ENCODE results near the gene CLASP1.
"Not testable (repeated sequence)": the region's sequence is repeated elsewhere in the genome, so short reads cannot be mapped to it uniquely, and the experiment has no call there.

The CLASP1 gene

DNA sequence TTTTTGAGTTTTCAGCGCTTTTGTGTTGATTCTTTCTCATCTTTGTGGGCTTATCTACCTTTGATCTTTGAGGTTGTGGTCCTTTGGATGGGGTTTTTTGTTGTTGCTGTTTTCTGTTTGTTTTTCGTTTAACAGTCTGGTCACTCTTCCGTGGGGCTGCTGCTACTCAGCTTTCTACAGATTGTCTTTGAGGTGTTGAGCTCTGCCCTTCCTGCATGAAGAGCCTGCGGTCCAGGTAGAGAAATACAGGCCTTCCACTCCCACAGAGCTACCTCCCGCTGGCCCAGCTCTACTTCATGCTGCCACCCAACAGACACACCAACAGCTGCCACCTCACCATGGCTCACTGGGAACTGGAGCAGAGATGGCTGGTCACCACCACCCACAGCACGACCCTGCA, 180.3 kb downstream of the CLASP1 start:
- no peak for DNase-seq

DNA sequence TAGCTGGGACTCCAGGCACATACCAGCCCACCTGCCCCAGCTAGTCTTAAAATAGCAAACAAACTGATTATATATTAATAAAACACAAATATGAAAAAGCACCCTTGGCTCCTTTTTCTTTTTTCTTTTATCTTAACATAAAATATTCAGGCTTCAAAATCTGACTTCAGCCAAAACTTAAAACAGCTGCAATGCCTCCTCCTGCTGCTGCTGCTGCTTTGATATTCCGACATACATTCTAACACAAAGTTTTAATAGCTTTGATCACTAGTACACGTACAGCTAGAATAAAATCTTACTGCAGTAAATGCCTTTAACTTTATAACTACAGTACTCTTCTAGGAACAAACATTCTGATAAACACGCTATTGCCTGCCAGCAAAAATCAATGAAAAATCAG, 190.0 kb downstream of the CLASP1 start:
- DNase-seq = no peak

DNA sequence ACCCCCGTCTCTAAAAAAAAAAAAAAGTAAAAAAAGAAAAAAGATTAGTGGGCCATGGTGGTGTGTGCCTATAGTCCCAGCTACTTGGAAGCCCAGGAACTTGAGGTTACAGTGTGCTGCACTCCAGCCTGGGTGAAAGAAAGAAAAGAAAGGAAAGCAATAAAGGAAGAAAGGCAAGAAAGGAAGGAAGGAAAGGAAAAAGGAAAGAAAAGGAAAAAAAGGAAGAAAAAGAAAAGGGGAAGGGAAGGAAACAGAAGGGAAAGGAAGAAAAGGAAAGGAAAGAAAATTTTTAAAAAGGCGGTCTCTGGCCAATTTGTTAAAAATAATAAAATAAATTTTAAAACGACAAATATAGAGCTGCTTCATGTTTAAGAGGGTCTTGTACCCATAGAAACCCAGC, 192.9 kb downstream of the CLASP1 start:
- no peak for DNase-seq

DNA sequence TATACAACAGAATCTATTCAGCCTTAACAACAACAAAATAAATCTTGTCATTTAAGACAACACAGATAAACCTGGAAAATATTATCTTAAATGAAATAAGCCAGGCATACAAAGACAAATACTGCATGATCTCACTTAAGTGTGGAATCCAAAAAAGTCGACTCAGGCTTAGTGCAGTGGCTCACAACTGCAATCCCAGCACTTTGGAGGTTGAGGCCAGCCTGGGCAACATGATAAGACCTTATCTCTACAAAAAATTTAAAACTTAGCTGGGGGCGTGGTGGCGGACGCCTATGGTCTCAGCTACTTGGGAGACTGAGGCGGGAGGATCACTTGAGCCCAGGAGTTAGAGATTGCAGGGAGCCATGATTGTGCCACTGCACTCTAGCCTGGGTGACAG, 193.8 kb downstream of the CLASP1 start:
- DNase-seq = no peak

DNA sequence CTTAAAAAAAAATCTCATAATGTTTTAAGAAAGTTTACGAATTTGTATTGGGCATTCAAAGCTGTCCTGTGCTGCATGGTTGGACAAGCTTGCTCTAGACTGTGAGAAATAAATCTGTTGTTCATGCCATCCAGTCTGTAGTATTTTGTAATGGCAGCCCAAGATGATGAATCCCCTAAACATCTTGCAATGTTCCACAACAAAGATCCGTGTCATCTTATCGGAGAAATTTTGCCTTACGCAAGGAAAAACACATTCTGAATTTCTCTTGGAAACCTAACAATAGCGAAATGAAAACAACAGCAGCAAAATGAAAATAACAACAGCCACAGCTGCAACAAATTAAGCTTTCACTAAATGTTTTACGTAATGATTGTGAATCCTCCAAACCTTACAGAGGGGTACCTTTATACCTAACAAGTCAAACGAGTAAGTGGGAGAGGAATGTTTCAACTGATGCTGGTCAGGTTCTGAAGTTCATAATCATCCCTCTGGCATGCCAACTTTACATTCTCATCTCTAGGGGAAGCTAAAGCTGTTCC, 194.6 kb downstream of the CLASP1 start:
- no peak for DNase-seq

DNA sequence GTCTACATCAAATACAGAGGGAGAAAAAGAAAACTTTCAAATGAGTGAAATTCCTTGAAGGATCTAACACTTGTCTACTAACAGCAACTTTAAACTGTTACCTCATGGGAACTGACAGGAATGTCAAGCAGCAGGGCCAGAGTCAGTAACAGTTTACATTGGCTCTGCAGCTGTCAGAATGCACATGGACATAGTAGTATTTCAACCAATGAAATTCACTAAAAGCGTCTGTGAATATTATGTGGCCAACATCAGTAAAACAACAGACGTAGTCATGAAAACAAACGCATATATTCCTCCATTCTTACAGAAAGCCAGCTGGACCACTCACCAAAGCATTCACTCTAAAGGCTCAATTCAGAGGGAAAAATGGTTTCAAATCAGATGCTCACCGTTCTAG, 197.9 kb downstream of the CLASP1 start:
- DNase-seq = no peak

DNA sequence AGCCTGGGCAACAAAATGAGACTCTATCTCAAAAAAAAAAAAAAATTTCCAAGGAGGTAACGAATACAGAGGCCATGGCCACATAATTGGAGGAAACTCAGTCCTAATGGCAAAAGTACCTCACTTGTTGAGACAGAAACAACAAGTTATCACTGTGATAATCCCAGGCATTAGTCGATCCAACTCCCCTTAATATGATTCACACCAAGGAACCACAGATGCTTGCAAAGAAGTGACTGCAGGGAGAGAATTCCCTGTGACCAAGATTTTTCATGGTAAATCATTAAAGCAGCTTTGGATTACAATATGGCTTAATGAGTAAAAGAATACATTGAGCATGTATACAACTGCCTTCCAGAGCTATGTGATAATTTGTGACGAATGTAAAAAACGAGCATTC, 199.0 kb downstream of the CLASP1 start:
- no peak for DNase-seq

DNA sequence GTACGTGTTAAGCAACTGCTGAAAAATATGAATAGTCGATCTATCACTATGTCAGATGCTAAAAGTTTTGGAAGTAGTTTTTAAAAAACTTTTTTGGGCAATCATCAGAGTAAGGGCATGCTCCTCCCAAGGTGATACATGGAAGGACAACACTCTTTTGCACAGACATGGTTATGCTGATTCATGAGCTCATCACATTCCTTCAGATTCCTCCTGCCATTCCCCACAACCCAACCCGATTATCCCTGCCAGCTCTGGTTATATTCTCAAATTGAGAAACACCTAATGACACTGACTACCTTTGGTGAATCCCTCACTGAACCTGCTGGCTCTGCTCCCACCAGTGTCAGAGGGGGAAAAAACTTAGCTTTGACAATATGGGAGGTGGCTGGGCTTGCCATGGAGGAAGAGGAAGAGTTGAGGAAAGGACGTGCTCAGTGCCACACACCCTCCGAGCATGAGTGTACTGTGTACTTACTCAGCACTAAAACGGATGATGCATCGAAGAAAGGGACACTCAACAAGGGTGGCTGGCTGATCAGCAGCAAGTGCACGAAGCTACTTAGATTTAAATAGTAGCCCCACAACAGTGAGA, 202.5 kb downstream of the CLASP1 start:
- DNase-seq = no peak

DNA sequence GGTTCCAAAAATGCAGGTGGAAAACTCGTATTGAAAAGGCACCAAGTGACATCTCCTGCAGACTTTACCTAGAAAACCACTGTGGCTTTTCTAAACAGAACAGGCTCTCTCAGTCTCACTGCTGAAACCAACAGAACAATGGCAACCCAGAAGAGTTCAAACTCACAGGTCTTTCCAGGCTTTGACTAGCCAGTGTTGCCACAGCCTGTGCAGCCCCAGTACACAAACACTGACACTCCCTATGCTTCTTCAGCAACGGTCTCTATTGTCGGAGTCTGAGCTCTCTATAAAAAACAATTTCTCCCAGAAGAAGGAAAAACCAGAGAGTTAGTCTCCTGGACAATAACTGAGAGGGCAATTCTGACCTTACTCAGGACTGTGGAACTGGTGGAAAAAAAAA, 206.4 kb downstream of the CLASP1 start:
- no peak for DNase-seq

DNA sequence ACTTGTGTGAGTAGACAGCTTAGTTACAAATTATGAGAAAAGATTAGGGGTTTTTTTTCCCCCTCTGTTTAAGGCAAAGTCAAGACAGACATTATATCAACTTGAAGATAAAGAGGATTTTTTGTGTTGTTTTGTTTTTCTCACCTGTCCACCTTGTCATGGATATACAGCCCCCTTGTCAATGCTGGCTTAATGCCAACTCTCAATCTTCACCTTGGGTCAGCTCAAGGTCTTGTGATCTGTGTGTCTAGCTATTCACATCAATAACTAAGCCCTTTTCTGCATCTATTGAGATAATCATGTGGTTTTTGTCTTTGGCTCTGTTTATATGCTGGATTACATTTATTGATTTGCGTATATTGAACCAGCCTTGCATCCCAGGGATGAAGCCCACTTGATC, 211.0 kb downstream of the CLASP1 start:
- not testable (repeated sequence) for DNase-seq

DNA sequence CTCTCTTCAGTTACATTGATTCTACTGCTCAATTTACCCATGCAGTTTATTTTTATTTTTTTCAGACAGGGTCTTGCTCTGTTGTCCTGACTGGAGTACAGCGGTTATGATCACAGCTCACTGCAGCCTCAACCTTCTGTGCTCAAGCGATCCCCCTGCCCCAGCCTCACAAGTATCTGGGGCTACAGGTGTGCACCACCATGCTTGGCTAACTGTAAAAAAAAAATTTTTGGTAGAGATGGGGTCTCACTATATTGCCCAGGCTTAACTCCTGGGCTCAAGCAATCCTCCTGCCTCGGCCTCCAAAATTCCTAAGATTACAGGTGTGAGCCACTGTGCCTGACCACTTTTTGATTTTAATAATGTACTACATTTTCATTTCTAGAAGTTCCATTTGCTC, 212.3 kb downstream of the CLASP1 start:
- no peak for DNase-seq

DNA sequence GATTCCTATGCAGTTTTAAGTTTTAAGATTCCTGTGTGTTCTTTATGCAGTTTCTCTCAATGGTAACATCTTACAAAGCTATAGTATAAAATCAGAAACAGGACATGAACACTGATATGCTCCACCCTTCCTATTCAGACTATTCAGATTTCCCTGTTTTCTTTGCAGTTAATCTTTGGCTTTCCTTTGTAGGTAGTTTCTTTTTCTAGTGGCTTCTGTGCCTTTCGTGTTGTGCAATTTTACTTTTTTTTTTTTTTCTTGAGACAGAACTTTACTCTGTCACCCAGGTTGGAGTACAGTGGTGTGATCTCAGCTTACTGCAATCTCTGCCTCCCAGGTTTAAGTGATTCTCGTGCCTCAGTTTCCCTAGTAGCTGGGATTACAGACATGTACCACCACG, 213.5 kb downstream of the CLASP1 start:
- DNase-seq = no peak

DNA sequence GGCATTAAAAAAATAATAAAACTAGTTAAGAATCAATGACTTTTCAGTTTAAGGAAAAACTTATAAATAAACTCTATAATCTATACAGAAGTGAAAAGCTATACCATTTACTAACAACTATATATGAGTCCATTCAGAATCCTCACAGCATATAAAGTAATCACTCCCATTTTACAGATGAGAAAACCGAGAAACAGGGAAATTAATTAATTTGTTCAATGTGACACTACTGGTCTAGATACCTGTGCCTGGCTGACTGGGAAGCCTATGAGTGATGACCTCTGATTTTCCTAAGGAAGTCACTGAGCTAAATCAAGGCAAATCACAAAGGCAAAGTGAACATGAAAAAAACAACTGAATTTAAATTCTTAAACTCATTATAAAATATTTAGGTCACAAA, 218.0 kb downstream of the CLASP1 start:
- DNase-seq = no peak

DNA sequence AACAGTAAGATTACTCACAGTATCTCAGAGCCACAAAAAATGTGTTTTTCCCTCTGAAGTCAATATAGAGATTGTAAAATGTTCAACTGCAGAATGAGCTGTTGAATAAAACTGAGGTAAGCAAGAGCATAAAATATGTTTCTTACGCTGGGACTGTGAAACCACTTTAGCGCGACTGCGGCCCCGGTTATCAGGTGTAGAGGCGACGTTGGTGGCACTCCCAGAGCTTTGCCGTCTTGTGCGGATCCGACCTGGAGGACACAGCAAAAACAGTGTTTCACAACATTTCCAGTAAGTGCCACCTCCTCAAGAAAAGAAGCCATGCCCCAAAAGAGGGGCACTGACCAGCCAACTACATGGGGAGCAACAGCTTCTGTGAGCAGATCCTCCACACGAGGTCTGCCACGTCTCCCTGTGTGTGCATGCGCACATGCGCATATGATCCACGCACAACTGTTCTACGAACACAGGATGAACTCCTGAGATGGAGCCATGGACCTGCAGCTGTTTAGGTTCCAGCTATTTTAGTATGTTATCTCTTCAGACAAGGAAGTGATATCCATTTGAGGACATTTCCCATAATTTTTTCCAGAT, 219.2 kb downstream of the CLASP1 start:
- DNase-seq = no peak

DNA sequence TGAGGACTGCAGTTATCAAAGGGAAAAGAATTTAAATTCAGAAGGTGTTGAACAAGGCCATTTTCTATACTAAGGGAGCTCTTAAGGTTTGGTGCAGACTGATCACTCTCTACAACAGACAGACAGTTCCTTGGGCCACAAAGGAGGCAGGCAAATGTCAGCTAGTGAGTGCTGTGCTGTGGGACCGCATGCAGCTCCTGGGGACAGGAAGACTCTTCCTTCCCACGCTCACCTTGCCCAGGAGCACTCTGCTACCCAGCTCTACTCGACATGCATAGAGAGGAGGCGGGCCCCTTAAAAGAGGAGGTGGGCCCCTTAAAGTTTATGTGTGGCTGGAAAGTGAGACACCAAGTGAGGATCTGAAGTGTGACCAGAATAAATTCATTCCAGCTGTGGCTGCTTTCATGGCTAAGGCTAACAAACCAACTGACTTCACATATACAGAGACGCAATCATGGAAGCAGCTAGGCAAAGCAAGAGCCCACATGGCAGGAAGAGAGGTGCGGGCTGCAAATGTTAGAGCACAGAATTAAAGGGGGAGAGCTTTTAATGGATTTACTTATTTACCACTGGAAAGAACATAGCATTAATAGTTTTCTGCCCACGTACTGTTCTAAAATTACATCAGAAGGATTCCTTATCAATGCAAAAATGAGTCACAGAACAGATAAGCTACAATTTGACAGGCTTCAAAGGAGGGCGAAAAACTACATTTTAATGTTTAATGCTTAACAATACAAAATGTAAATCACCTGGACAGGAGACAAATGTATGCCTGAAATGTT, 220.0 kb downstream of the CLASP1 start:
- DNase-seq = no peak

DNA sequence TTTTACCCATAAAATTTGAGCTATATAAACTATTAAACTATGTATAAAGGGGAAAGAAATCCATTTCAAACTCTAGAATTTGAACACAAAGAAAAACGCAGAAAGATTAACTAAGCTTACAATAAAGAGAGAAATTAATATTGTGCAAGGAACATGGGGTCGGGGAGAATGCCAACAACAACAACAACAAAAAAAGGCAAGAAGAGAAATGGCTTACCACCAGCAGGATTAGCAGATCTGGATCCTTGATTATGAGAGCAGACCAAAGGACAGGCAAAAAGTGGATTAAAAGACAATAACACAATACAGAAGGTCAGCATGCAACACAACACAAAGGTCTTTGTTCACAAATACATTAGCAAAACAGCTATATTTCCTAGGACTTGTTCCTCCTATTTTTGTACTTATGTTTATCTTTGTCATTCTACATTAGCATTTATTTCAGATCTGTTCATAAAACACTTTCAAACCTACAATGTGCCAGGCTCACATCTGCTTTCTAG, 222.0 kb downstream of the CLASP1 start:
- no peak for DNase-seq

DNA sequence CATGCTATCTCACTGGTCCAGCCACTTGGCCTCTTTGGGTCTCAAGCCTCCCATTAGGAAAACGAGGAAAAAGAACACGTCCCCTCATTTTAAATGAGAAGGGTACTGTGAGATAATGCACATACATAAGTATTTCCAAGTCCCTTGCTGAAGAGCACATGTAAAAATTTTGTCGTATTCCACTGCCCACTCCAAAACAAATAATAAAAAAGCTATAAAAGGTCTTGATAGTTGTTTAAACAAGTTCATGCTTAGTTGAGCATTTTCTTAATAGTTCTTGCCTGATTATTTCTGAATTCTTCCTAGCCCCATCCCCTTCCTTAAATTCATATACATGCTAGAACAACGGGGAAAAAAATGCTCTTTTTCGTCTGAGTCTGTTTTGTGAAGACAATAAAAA, 228.8 kb downstream of the CLASP1 start:
- no peak for DNase-seq

DNA sequence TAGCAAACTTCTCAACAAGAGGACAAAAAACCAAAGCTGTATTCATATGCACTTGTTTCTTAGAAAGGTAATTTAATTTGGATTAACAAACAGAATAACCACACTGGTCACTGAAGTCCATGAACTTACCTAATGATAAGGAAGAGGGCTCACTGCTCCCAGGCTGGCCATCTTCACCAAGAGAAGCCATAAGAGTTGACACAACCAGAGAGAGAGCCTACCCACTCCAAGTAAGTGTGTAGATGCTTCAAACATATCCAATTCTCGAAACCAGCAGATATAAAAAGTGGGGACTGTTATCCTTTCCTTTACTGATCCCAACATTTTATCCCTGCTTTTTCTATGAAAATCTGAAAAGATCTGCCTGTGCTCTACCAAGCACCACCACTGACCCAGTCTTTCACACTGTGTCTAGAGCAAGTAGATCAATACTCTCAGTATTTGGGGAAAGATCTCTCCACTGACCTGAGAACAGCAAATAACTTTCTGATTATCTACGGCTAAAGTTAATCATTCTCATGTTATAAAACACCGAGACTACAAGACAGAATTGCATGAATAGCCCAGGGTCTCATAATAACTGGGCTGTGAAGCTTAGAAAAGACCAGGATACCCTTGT, 230.1 kb downstream of the CLASP1 start:
- no peak for DNase-seq

DNA sequence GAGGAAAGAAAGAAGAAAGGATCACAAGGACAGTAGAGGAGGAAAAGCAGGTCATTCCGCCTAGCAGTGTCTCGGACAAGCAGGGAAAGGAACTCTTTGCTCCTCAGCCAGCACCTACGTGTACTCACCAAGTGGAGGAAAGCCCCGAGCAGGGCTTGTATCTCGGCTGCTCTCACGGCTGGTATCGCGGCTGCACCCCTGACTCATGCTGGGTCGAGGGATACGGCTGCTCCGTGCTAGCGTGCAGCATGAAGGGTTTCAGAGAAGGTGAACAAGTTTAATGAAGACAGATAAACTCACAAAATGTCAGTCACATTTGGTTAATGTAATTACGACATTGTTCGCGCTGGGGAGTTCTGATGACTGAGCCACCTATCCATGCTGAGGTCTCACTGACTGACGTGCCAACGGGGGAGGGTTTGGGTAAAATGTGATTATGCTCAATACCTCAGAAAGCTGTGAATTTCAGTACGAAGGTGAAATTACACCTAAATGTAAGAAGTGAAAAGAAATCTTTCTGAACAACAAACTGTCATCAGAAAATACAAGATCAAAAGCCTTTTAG, 230.7 kb downstream of the CLASP1 start:
- DNase-seq = no peak

DNA sequence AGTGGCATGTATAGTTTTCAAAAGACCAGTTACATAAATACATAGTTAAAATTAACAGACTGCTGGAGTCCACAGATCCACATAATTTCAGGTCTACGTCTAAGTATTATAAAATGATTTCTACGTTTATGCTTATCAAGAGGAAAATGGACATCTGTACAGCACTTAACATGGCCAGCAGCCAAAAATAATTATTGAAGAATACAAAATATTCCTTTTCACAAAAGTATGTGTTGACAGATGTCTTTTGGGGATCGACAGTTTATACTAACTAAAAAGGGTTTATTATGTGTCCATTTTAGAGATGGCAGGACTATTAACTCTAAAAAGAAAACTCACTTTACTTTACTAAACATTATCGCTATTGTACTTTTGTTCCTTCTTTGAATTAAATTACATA, 231.4 kb downstream of the CLASP1 start:
- DNase-seq = no peak

DNA sequence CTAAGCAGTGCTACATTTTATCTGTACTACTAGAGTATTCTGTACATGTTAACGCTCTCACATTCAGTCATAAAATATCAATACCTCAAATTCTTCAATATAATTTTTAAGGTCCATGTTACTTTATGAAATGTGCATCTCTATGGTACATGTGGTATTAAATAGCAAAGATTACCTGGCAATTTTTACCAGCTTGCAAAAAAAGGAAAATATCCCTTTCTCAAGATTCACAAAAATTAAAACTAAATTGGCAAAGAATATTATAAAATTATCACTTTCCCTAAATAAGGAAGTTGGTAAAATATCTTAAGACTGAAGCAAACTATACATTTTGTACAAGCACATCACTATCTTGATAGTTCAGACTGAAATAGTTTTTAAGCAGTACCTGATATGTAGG, 233.5 kb downstream of the CLASP1 start:
- no peak for DNase-seq

DNA sequence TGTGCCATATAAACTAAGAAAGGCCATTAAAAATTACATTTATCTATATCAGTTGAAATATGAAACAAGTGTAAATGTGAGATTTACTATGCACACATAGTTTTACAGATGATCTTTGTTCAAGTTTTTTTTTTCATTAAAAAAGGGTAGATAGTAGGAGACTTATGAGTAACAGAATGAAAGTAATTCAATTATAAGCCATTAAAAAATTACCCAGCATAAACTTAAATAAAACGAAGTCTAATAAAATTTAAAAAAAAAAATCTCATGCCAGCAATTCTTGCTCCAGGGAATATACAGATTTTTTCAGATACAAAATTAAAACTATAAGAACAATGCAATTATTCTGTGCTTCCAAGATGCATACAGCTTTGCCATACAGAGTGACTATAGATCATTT, 236.9 kb downstream of the CLASP1 start:
- no peak for DNase-seq

DNA sequence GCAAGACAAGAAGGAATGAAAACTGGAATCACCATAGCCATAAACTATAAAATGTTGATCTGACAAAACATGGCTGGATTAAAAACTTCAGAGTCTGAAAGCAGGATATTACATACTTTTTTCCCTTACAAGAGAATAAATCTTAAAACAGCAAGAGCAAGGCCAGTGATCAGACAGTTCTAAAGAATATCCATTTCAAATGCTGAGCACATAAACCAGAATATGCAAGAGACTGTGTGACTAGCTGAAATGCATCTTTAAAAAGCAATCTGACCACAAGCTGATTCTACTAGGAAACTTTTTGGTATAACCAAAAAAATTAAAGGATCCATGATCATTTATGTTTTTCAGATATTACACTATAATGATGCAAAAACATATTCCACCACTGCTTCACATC, 239.3 kb downstream of the CLASP1 start:
- no peak for DNase-seq

Measured in NCI-H2171 (cell line).